SK-N-SH (cell line): ENCODE results near the gene TTC28. TPM values are rescaled to one million over a fixed set of nuclear protein-coding genes. Genes with fewer than 3 reads are reported as not detected.

ENCODE experiments used
- CTCF ChIA-PET: fragments of 300-600, 350-600 bp; formaldehyde crosslinking; extraction: SDS; loops from one replicate; lab custom pipeline; 2021; lab: Yijun Ruan, JAX
- POLR2A ChIA-PET: fragments of 350-600 bp; sonication (Branson Sonifier 250); formaldehyde crosslinking; extraction: SDS; loops from one replicate; lab custom pipeline; 2020; ENCODE audit warnings: antibody characterized with exemption, inconsistent platforms; lab: Yijun Ruan, JAX
- DNase-seq: peaks from one replicate; pipeline ENCODE4 v3.0.0; 2012
- H2AFZ ChIP-seq: fragments of 200-600 bp; sonication (generic); 2 replicates; pipeline ENCODE4 v1.8.1; 2016; ENCODE audit warnings: antibody characterized with exemption, mild to moderate bottlenecking, low read depth
- H3F3A ChIP-seq: fragments of 200-600 bp; sonication (generic); replicated peaks from 2 replicates; pipeline ENCODE3; 2016; ENCODE audit warnings: antibody characterized with exemption, mild to moderate bottlenecking; ENCODE audit not compliant: insufficient read depth
- H3K27ac ChIP-seq, 2 experiments: fragments of 200-500 bp in 1 of 2; fragments of 200-600 bp in 1 of 2; sonication (Bioruptor generic) in 1 of 2; sonication (generic), shearing (Covaris generic) in 1 of 2; 2 replicates each; pipeline versions ENCODE4 v1.5.1 to v1.6.1; 2014 to 2016; ENCODE audit warnings: low read depth in 2 of 2, inconsistent platforms in 1 of 2, low read length in 1 of 2, mild to moderate bottlenecking in 1 of 2, mixed read lengths in 1 of 2
- H3K27me3 ChIP-seq: fragments of 200-600 bp; sonication (generic), shearing (Covaris generic); 2 replicates; pipeline ENCODE4 v1.6.1; 2016; ENCODE audit warnings: mixed run types; ENCODE audit not compliant: insufficient read depth
- H3K36me3 ChIP-seq, 2 experiments: fragments of 200-500 bp in 1 of 2; fragments of 200-600 bp in 1 of 2; sonication (Bioruptor generic) in 1 of 2; sonication (generic) in 1 of 2; replicated peaks in 1 of 2; 2 replicates each; pipeline versions ENCODE3 to v1.5.1; 2014 to 2016; ENCODE audit warnings: low read length in 1 of 2, mild to moderate bottlenecking in 1 of 2; ENCODE audit not compliant: insufficient read depth in 2 of 2, control insufficient read depth in 1 of 2
- H3K4me1 ChIP-seq, 2 experiments: fragments of 200-500 bp in 1 of 2; fragments of 200-600 bp in 1 of 2; sonication (Bioruptor generic) in 1 of 2; sonication (generic), shearing (Covaris generic) in 1 of 2; 2 replicates each; pipeline versions ENCODE4 v1.5.1 to v1.6.1; 2014 to 2016; ENCODE audit warnings: low read depth in 1 of 2, low read length in 1 of 2, mixed run types in 1 of 2; ENCODE audit not compliant: insufficient read depth in 2 of 2, control insufficient read depth in 1 of 2
- H3K4me2 ChIP-seq: fragments of 200-600 bp; sonication (generic), shearing (Covaris generic); 2 replicates; pipeline ENCODE4 v1.6.1; 2017; ENCODE audit warnings: mixed run types
- H3K4me3 ChIP-seq, 2 experiments: fragments of 200-500 bp in 1 of 2; fragments of 200-600 bp in 1 of 2; sonication (Bioruptor generic) in 1 of 2; sonication (generic), shearing (Covaris generic) in 1 of 2; 2 replicates each; pipeline versions ENCODE4 v1.5.1 to v1.8.1; 2014 to 2016; ENCODE audit warnings: low read depth in 2 of 2, inconsistent platforms in 1 of 2, low read length in 1 of 2, mild to moderate bottlenecking in 1 of 2, mixed read lengths in 1 of 2, moderate library complexity in 1 of 2
- H3K79me2 ChIP-seq: fragments of 200-600 bp; sonication (generic); 2 replicates; pipeline ENCODE4 v1.8.1; 2017; ENCODE audit warnings: mild to moderate bottlenecking; ENCODE audit not compliant: insufficient read depth
- H3K9ac ChIP-seq: fragments of 200-600 bp; sonication (generic); 2 replicates; pipeline ENCODE4 v1.6.1; 2017; ENCODE audit warnings: mixed run types
- H3K9me2 ChIP-seq: fragments of 200-600 bp; sonication (generic); 2 replicates; pipeline ENCODE4 v1.6.1; 2017; ENCODE audit warnings: mixed run types
- H3K9me3 ChIP-seq: fragments of 200-600 bp; sonication (generic); 2 replicates; pipeline ENCODE4 v1.6.1; 2017; ENCODE audit warnings: mixed run types, mild to moderate bottlenecking, moderate library complexity
- H4K20me1 ChIP-seq: fragments of 200-600 bp; sonication (generic); 2 replicates; pipeline ENCODE4 v1.6.1; 2017; ENCODE audit warnings: mild to moderate bottlenecking, mixed run types; ENCODE audit not compliant: insufficient read depth
- CHD2 ChIP-seq: fragments of 150-350 bp; IDR thresholded peaks from 2 replicates; pipeline ENCODE4 v1.6.1; 2018; ENCODE audit warnings: low read length; ENCODE audit not compliant: partially characterized antibody
- CTCF ChIP-seq: fragments of 200-600 bp; sonication (generic); IDR thresholded peaks from 2 replicates; pipeline ENCODE4 v1.6.1; 2017; ENCODE audit warnings: antibody characterized with exemption, mild to moderate bottlenecking, moderate library complexity
- ELF1 ChIP-seq: IDR thresholded peaks from 2 replicates; pipeline ENCODE4 v1.4.0; 2012
- EP300 ChIP-seq, 2 experiments: IDR thresholded peaks; 2 replicates each; pipeline versions ENCODE4 v1.4.0 to v1.6.1; 2012; ENCODE audit warnings: borderline replicate concordance in 1 of 2, low read depth in 1 of 2, low read length in 1 of 2
- EZH2phosphoT487 ChIP-seq: fragments of 200-600 bp; sonication (generic); IDR thresholded peaks from 2 replicates; pipeline ENCODE4 v1.6.1; 2017; ENCODE audit warnings: low read depth, mixed run types, mild to moderate bottlenecking, antibody characterized with exemption, moderate library complexity, borderline replicate concordance
- FOXJ3 ChIP-seq: sonication (generic); formaldehyde crosslinking; IDR thresholded peaks from 2 replicates; pipeline ENCODE4 v1.5.1; 2020; ENCODE audit warnings: mild to moderate bottlenecking, missing genetic modification reagents
- GATA2 ChIP-seq: sonication (generic); formaldehyde crosslinking; IDR thresholded peaks from 2 replicates; pipeline ENCODE4 v1.5.0; 2020; ENCODE audit warnings: mild to moderate bottlenecking, missing genetic modification reagents
- MAX ChIP-seq: IDR thresholded peaks from 2 replicates; pipeline ENCODE4 v1.4.0; 2012; ENCODE audit warnings: low read depth
- MEF2A ChIP-seq: IDR thresholded peaks from 2 replicates; pipeline ENCODE4 v1.4.0; 2012; ENCODE audit warnings: low read depth, borderline replicate concordance
- MXI1 ChIP-seq: IDR thresholded peaks from 2 replicates; pipeline ENCODE4 v1.6.1; 2012; ENCODE audit warnings: mild to moderate bottlenecking, low read depth, low read length, improper control_type of control experiment
- NRF1 ChIP-seq: IDR thresholded peaks from 2 replicates; pipeline ENCODE4 v1.6.1; 2012; ENCODE audit warnings: low read depth, mild to moderate bottlenecking, low read length
- RAD21 ChIP-seq: IDR thresholded peaks from 2 replicates; pipeline ENCODE4 v1.6.1; 2012; ENCODE audit warnings: mild to moderate bottlenecking, low read length
- RCOR1 ChIP-seq: fragments of 150-350 bp; IDR thresholded peaks from 2 replicates; pipeline ENCODE4 v1.6.1; 2017; ENCODE audit warnings: antibody characterized with exemption, low read length
- SMC3 ChIP-seq: IDR thresholded peaks from 2 replicates; pipeline ENCODE4 v1.6.1; 2012; ENCODE audit warnings: low read depth, low read length, improper control_type of control experiment
- TAF1 ChIP-seq: IDR thresholded peaks from 2 replicates; pipeline ENCODE4 v1.6.1; 2012; ENCODE audit warnings: low read depth, mild to moderate bottlenecking, low read length, moderate library complexity, borderline replicate concordance
- TEAD4 ChIP-seq: IDR thresholded peaks from 2 replicates; pipeline ENCODE4 v1.4.0; 2012; ENCODE audit warnings: mild to moderate bottlenecking, borderline replicate concordance; ENCODE audit not compliant: insufficient read depth
- ZBTB33 ChIP-seq: IDR thresholded peaks from 2 replicates; pipeline ENCODE4 v1.4.0; 2012; ENCODE audit warnings: low read depth, borderline replicate concordance
- WGBS: methylation state at CpG from one replicate; pipeline ENCODE4 v1.1.6; 2017; ENCODE audit warnings: low lambda C conversion rate; 5-methylcytosine and 5-hydroxymethylcytosine counted together
- polyA plus RNA-seq, 3 experiments: library from polyadenylated mRNA; depleted of rRNA; stranded (reverse); fragments of >200 nt; gene quantifications; 2 replicates each; pipeline ENCODE4 v1.2.3, GENCODE V29; 2012

The TTC28 gene
- polyA plus RNA-seq, 1 of the 3 experiments (the other 2 are of a cell fraction) = 5.9 TPM

GRCh38 chr22:28442264-28442710, 237.4 kb downstream of the TTC28 start (continued):
- TF ChIP-seq NRF1 (no peak), EP300 (IDR thresholded peaks at IDR 0.05; ENCODE audit: borderline replicate concordance in 1 of 2, low read depth in 1 of 2, low read length in 1 of 2) (peak in 1 of 2 experiments; percentile 37; a peak in 1 of 4 replicates), TEAD4 (no peak)

GRCh38 chr22:28441720-28442263, 237.8 kb downstream of the TTC28 start:
- CTCF ChIA-PET = interaction anchor here (0.6 to 6.4 kb wide), 35 partner anchors 8 to 423 kb away, joined by 3 to 74 read pairs (median 4); no protein-coding TSS in a partner anchor
- WGBS = 52% methylated on average over 16 of the region's 16 CpGs
- peak; percentile 27 for DNase-seq

More at GRCh38 chr22:28441720-28442263, 237.8 kb downstream of the TTC28 start:
- Histone ChIP-seq H3K27me3 (no peaks in the 10 kb centered on the region), H3K9me3 (no peaks in the 10 kb centered on the region), H3K4me3 (peak overlapping the region; percentile 67 to 76), H3K36me3 (no peaks in the 10 kb centered on the region), H3K4me1 (peaks cover 13 to 27% of the 10 kb centered on the region in 2 experiments; a peak in 3 of 4 replicates), H3K9me2 (no peaks in the 10 kb centered on the region), H3K9ac (peak overlapping the region; percentile 65), H4K20me1 (no peaks in the 10 kb centered on the region; the same call in 1 of the 2 replicates), H3K27ac (peak overlapping the region; percentile 29 to 78; a peak in 3 of 4 replicates), H3K4me2 (peak overlapping the region; percentile 91), H3K79me2 (peaks cover 34% of the 10 kb centered on the region), H3F3A (no peaks in the 10 kb centered on the region), H2AFZ (peak overlapping the region; percentile 30; the same call in 1 of the 2 replicates)
- TF ChIP-seq CHD2 (no peak), MXI1 (no peak), MAX (no peak), ELF1 (no peak), CTCF (no peak), EZH2phosphoT487 (no peak), TAF1 (no peak), MEF2A (no peak), GATA2 (no peak), EP300 (IDR thresholded peaks at IDR 0.05; ENCODE audit: borderline replicate concordance in 1 of 2, low read depth in 1 of 2, low read length in 1 of 2) (no peak), ZBTB33 (no peak), RCOR1 (no peak), SMC3 (no peak), RAD21 (no peak), FOXJ3 (no peak)
- POLR2A ChIA-PET = interaction anchor here (0.7 to 1.6 kb wide), 2 partner anchors 158 to 421 kb away, joined by 4 read pairs; no protein-coding TSS in a partner anchor
